NCI-H460 (cell line): ENCODE results near the gene MRPL55. TPM values are rescaled to one million over a fixed set of nuclear protein-coding genes. Genes with fewer than 3 reads are reported as not detected.

Experiments used
- DNase-seq: peaks from one replicate; pipeline ENCODE4 v3.0.0-alpha.2; 2016; ENCODE audit warnings: low read depth; ENCODE audit errors: extremely low read depth
- polyA plus RNA-seq: library from polyadenylated mRNA; depleted of rRNA; stranded (reverse); fragments of >200 nt; gene quantifications from 2 replicates; pipeline ENCODE4 v1.2.3, GENCODE V29; 2014; cell fraction: nucleus; rRNA removed
- total RNA-seq: library from RNA; depleted of rRNA; stranded (reverse); fragments of >200 nt; shearing (Covaris generic); gene quantifications from 2 replicates; pipeline ENCODE4 v1.2.3, GENCODE V29; 2014; rRNA removed

MRPL55 gene
- 71.2 and 91.6 TPM in 2 replicates for total RNA-seq
- polyA plus RNA-seq = 133 and 135 TPM in 2 replicates

DNA sequence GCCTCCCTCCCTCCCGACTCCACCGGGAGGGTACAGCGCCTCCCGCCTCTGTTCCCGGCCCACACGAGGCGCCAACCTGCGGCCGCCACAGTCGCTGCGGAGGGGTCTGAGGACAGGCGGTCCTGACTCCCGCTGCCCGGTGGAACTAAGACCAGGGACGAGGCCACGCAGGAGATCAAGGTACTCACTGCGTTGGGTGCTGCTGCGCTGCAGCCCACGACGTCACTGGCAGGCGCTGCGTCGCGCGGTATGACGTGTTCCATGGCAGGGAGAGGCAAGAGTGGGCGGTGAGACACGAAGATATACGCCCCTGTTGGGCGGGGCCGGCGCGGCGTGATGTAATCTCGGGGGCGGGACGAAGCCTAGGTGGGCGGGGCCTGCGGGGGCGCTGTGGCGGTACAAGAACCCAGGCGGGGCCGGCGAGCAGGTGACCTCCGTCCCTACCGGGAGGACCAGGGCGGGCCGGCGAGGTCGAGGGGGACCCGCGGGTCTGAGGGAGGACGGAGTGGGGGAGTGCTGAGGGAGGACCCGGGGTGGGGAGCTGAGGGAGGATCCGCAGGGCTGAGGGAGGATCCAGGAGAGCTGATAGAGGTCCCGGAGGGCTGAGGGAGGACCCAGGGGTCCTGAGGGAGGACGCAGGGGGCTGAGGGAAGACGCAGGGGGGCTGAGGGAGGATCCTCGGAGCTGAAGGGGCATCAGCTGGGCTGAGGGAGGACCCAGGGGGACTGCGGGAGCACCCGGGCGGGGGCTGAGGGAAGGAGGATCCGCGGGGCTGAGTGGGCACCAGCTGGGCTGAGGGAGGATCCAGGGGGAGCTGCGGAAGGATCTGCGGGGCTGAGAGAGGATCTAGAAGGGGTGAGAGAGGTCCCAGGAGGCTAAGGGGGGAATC lies at the start of gene MRPL55:
Gene MRPL55, minus strand, starts transcription at position 227 of the 889 bp plus-strand sequence. CDS start 1,039 bp downstream, outside the sequence.
- DNase-seq = peak; percentile 98

DNA sequence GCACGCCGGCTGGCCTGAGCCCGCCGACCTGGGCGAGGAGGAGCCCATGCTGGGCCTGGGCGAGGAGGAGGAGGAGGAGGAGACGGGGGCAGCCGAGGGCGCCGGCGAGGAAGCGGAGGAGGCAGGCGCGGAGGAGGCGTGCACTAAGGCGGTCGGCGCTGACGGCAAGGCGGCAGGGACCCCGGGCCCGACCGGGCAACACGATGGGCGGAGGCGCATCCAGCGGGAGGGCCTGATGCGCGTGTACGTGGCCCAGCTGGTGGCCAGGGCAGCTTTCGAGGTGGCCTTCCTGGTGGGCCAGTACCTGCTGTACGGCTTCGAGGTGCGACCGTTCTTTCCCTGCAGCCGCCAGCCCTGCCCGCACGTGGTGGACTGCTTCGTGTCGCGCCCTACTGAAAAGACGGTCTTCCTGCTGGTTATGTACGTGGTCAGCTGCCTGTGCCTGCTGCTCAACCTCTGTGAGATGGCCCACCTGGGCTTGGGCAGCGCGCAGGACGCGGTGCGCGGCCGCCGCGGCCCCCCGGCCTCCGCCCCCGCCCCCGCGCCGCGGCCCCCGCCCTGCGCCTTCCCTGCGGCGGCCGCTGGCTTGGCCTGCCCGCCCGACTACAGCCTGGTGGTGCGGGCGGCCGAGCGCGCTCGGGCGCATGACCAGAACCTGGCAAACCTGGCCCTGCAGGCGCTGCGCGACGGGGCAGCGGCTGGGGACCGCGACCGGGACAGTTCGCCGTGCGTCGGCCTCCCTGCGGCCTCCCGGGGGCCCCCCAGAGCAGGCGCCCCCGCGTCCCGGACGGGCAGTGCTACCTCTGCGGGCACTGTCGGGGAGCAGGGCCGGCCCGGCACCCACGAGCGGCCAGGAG lies 49.3 kb upstream of the MRPL55 start:
- no peak for DNase-seq

DNA sequence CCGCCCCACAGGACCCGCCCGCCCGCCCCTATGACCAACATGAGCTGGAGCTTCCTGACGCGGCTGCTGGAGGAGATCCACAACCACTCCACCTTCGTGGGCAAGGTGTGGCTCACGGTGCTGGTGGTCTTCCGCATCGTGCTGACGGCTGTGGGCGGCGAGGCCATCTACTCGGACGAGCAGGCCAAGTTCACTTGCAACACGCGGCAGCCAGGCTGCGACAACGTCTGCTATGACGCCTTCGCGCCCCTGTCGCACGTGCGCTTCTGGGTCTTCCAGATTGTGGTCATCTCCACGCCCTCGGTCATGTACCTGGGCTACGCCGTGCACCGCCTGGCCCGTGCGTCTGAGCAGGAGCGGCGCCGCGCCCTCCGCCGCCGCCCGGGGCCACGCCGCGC lies 48.6 kb upstream of the MRPL55 start:
- DNase-seq = no peak

DNA sequence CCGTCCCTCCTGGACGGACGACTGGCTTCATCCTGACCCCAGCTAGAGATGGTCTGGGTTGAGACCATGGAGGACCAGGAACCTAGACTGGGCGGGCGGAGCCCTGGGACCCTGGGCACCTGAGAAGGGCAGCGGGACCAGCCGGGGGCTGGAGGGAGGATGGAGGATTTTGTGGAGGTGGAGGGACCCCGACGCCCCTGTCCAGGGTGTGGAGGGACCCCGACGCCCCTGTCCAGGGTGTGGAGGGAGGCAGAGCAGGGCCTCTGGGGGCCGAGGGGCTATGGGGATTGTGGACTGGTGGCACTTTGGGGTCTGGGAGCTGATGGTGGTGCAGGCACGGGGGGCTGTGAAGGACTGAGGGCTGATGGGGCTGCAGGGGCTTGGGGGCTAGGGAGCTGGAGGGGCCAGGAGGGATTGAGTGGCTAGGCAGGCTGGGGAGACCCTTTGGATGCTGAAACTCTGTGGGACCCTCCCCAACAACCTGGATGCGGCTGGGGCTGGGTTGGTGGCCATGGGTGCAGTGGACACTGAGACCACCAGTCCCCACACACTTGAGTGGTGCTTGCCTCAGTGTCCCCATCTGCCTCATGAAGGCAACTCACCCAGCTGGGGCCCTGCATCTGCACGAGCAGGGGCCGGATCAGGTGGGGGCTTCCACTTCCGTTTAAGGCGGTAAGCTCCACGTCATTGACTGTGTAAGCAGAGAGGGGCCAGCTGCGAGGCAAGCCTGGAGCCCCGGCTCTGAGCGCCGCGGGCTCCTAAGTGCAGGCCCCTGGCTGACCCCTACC lies 48.0 kb upstream of the MRPL55 start:
- no peak for DNase-seq

DNA sequence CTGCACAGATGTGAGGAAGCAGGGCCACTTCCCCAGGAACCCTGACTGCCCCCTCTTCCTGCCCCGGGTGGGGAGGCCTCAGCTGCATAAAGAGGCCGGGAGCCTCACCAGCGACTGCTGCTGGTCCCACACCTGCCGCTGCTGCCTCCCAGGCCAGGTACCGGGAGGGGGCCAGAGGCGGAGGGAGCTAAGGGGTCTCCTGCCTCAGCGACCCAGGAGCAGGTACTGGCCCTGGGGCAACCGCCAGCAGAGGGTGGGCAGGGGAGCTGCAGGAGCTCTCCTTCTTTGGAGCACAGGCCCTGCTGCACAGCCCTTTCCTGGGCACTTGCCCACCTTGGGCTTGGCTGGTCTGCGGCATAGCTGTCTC lies 47.4 kb upstream of the MRPL55 start:
- DNase-seq = no peak

DNA sequence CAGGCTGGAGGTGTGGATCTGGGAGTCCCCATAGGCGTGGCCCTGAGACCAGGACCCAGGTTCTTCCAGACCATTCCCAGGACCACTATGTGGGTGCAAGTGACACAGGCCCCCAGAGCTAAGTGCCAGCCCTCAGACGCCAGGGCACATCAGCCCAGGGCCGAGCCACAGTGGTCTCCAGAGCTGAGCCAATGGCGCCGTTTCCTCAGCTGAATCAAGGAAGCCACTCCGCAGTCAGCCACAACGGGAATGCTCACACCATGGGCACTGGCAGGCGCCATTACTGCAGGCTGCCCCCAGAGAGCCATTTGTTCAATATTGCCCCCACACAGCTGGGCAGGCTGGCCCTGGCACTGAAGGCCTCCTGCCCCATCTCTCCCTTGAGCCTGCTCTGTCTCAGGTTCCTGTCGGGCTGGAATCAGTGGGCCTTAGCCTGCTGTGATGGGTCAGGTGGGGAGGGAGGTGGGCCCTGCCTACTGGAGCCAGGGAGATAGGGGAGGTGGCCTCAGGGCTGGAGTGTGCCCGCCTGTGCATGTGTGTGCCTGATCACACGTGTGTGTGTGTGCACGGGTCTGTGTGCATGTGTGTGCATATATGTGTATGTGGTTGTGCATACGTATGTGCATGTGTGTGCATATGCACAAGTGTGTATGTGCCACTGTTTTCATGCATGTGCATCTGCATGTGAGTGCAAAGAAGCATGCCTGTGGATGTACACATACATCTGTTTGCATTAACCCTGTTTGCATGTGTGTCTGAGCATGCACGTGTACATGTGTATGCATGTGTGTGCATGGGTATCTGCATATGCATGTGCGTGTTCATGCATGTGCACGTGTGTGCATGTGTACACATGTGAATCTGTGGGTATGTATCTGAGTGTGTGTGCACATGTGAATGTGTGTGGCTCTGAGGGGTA lies 46.8 kb upstream of the MRPL55 start:
- no peak for DNase-seq

DNA sequence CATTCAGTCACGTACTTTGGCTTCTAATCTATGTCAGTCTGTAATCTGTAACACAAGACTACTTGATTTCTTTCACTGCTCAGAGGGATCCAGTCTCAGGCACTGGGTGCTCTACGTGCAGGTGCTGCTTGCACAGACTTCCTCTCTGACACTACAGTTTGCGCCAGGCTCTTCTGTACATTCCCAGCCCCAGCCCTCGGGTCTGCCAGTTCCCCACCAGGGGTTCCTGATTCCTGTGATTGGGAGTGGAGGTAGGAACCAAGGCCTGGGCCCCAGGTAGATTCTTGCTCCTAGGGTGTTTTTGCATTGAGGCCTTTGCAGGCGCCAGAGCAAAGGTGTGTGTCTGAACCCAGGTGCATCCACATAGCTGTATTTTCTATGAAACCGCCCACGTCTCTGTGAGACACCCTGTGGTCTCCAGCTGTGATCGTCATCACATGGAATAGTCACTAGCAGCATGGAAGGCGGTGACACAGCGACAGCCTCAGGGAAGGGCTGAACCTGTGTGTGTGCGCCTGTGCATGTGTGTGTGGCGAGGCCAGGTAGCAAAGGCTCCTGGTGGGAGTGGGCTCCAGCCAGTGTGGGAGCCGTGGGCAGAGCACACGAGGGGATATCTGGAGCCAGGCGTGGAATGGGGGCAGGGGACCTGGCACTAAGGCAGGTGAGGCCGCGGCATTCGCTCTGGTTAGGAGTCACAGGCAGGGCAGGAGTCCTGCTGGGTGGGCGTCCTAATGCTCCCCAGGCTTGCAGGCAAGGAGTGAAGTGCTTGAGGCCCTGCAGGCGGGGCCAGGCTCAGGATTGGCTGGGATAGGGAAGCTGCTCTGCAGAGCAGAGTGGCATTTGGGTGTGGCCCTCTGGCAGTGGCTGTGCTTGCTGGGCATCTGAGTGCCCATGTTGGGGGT lies 45.8 kb upstream of the MRPL55 start:
- DNase-seq = no peak

DNA sequence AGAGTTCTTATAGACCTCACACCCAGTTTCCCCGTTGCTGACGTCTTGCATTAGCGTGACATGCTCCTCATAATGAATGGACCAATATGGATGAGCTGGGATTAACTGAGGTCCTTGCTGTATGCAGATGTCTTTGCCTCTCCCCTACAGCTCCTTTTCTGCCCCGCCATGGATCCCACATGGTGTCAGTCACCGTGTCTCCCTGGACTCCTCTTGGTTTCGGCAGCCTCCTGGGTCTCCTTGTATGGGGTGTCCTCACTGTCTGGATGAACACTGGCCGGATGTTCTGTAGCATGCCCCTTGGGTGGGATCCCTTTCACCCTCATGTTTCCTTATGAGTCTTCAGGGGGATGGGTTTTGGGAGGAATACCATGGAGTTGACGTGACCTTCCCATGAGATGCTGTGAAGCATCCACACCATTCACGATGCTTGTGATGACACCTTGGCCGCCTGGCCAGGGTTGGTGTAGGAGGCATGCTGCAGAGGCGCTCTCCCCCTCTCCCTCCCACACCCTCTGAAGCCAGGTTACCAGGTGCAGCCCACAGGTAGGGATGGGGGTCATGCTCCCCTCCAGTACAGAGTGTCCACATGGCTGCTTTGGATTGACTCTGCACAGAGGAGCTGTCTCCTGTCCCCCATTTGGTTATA lies 45.0 kb upstream of the MRPL55 start:
- no peak for DNase-seq

DNA sequence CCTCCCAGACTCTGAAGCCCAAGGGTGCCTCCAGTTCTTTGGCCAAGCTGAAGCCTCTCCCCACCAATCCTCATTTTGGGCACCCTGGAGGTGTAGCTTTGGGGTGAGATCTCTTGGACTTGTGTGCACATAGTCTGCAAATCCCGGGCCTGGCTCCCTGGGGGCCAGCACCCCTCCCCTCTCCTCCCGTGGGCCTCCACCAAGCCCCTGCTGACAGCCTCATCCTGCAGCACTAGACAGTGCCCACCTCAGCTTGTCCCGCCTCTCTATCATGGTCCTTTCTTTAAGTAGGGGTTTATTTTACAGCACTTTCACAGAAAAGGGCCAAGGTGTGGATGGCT lies 43.8 kb upstream of the MRPL55 start:
- DNase-seq = no peak

DNA sequence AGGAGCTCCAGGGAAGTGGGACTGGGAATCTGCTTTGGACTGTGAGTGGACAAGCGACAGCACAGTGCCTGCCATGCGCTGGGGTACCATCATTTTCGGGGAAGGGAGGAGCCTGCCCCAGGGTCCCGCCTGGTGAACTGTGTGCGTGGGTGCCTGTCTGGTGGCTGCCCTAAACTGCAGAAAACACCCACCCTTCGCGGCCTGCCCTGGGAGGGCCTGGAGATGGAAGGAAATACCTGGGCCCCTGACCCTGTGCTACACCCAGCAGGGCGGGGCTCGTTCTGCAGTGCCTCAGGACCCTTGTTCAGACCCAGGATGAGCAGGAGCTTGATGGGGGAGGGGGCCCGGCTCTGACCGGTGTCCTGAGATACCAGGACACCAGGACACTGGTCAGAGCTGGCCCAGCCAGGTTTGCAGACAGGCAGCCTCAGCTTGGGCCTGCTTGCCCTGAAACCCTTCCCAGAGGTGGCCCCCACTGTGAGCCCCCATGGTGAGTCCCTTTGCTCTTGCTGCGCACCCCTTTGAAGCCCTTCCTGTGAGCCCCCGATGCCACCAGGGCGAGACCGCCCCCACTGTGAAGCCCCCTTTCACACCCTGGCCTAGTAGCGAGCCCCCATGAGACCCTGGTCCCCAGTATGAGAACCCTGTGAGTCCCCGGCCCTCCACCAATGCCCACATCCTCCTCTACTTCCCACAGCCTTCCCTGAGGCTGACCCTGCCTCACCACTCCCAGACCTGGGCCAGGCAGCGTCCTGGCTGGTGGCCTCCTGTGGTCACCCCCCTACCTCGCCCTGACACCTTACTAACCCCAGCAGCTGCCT lies 43.2 kb upstream of the MRPL55 start:
- no peak for DNase-seq

DNA sequence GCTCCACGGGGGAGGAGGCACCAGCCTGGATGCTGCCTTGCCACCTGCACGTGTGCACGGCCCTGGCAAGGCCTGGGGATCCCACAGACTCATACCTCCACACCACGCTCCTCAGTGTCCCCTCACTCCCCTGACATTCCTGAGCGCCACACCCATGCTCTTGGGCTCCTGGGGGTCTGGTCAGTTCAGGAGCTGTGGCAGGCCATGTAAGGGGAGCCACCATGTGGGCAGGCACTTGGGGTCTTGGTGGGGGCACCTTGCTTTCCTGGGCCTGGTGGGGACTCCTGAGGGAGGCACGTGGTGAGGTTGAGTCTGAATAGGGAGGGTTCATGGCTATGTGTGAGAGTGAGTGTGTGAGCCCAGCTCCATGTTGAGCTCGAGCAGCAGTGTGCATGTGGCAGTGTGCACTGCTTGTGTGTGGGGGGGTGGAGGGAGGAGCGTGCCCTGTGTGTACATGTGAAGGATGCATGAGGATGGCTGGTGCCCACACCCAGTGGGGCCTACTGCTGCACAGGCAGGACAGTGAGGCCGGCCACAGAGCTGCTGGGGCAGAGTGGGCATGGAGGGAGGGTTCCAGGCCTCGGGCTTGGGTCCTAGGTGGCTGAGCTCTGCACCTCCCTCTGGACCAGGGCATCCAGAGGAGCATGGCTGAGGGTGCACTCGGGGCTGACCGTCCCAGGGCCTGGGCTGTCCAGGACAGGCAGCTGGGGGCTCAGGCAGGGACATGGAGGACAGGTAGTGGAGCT lies 42.3 kb upstream of the MRPL55 start:
- no peak for DNase-seq

DNA sequence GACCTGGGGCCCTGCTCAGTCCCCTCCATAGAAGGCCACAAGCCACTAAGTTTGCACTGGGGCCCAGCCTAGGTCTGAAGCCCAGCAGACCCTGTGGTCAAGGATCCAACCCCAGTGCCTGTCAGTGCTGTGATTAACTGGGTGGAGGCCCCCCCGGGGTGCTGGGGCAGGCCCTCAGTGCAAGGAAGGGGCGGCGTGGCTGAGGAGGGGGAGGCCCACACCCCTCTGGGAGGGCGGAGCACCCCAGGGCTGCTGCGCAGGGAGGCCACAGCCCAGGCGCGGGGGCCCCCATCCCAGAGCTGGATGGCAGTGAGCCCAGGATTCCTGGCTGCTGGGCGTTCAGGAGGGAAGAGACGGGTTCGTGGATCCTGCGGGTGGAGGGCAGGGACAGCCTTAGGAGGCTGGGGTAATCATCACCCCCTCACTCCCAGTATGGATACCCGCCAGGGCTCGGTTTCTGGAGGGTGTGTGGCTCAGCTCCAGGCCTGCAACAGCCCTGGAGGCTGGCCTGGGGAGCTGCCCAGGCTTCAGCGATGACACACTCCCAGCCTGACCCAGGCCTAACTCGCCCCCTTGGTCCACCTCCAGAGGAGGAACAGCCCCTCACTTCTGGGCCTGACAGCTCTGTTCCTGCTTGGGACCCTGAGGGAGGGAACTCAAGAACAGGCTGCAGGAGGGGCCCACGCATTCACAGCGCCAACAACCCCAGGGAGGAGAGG lies 41.5 kb upstream of the MRPL55 start:
- no peak for DNase-seq

DNA sequence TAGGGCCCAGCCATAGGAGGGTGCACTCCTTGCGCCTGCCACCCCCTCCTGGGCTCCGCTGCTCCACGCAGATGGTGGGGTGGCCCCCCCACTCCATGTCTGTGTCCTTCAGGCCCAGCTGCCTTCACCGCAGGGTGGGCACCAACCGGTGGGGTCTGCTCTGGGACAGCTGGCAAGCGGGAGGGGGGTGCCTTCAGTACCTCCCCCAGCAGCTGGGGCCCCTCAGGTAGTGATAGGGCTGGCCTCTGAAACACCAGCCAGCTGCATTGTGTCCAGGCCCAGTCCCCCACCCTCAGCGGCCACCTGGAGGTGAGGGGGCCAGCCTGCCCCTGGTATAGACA lies 41.0 kb upstream of the MRPL55 start:
- DNase-seq = no peak

DNA sequence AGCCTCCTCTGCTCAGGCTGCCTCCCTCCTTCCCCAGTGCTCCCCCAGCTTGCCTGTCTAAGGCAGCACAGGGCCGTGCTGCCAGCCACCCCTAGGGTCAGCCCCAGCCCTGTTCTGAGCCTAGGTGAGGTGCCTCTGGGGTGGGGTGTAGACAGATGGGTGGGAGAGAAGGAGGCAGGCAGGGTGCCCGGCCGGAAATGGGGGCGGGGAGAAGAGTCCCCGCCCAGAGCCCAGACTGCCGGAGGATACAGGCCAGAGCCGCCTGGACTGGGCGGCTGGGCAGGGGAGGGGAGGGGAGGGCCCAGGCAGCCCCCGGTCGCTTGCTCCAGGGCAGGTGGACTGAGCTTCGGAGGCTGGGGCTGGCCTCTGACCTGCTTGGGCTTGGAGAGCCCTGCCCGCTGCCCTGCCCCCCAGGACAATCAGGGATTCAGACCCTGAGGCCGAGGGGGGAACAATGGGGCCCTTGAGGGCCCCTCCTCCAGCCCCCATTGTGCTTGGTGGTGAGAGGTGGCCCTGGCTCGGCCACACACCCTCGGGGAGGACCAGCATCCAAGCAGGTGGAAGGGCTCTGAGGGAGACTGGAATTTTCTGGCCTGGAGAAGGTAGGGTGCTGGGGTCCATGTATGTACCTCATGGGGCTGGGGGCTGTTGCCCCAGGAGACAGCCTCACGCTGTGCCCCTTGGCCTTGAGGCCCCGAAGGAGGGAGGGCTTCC lies 40.5 kb upstream of the MRPL55 start, which contains the start of gene GJC2:
Gene GJC2, plus strand, starts transcription at position 525 of the 714 bp plus-strand sequence. CDS start 7,829 bp downstream, outside the sequence.
- peak; percentile 23 for DNase-seq

DNA sequence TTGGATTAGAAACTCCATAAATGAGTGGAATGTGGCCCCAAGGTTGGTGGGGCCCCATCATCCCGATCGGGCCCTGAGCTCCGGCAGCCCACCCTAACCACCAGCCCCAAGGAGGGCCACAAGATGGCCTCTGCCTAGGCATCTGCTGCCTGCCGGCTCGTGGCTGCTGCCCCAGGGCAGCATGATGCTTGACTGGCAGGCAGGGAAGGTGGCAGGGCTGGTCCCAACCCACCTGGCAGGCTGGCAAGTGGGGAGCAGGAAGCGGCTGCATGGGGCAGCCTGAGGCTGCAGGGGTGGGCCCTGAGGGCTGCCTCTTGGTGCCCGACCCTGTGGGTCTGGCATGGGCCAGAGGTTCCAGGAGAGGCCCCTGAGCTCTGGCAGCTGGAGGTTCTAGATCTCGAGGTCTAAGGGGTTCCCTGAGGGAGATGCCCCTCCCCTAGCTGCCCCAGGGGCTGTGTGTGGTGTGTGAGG lies 39.9 kb upstream of the MRPL55 start:
- no peak for DNase-seq
